WTC11 (cell line): ENCODE data around the gene ELOVL6.

Experiments
- ATF1 ChIP-seq: sonication (generic); formaldehyde crosslinking; IDR thresholded peaks from 2 replicates; pipeline ENCODE4 v1.8.1; 2023; ENCODE audit warnings: mild to moderate bottlenecking, moderate library complexity, missing genetic modification reagents
- CREM ChIP-seq: sonication (generic); formaldehyde crosslinking; IDR thresholded peaks from 2 replicates; pipeline ENCODE4 v1.8.1; 2022; ENCODE audit warnings: mild to moderate bottlenecking, missing genetic modification reagents, moderate library complexity
- GABPB1 ChIP-seq: sonication (generic); formaldehyde crosslinking; IDR thresholded peaks from 2 replicates; pipeline ENCODE4 v1.8.1; 2023; ENCODE audit warnings: mild to moderate bottlenecking, missing genetic modification reagents
- JUN ChIP-seq: sonication (generic); formaldehyde crosslinking; IDR thresholded peaks from 2 replicates; pipeline ENCODE4 v1.8.0; 2023; ENCODE audit warnings: mild to moderate bottlenecking, missing genetic modification reagents
- MXD4 ChIP-seq: fragments of 250-450 bp; sonication (Bioruptor Pico); IDR thresholded peaks from 2 replicates; pipeline ENCODE4 v1.8.0; 2021; ENCODE audit warnings: mild to moderate bottlenecking, moderate library complexity, borderline replicate concordance
- ZNF121 ChIP-seq: sonication (generic); formaldehyde crosslinking; IDR thresholded peaks from 2 replicates; pipeline ENCODE4 v1.8.0; 2023; ENCODE audit warnings: missing genetic modification reagents
- TF ChIP-seq, protein P1 (sequence below): fragments of 250-450 bp; sonication (Bioruptor Pico); IDR thresholded peaks from 2 replicates; pipeline ENCODE4 v2.1.2; 2022; ENCODE audit warnings: mild to moderate bottlenecking, moderate library complexity
- TF ChIP-seq, protein P2 (sequence below): fragments of 200-600 bp; IDR thresholded peaks from 2 replicates; pipeline ENCODE4 v1.8.0; 2022; ENCODE audit warnings: antibody characterized with exemption
- TF ChIP-seq, protein P3 (sequence below): sonication (generic); formaldehyde crosslinking; IDR thresholded peaks from 2 replicates; pipeline ENCODE4 v1.8.1; 2022; ENCODE audit warnings: low read depth, missing genetic modification reagents, borderline replicate concordance
- TF ChIP-seq, protein P4 (sequence below): sonication (generic); formaldehyde crosslinking; IDR thresholded peaks from 2 replicates; pipeline ENCODE4 v1.8.1; 2023; ENCODE audit warnings: mild to moderate bottlenecking, missing genetic modification reagents, moderate library complexity
- TF ChIP-seq, protein P5 (sequence below): sonication (generic); formaldehyde crosslinking; IDR thresholded peaks from 2 replicates; pipeline ENCODE4 v1.8.0; 2022; ENCODE audit warnings: mild to moderate bottlenecking, missing genetic modification reagents
- TF ChIP-seq, protein P6 (sequence below): sonication (generic); formaldehyde crosslinking; conservative IDR thresholded peaks from 2 replicates; pipeline ENCODE4 v1.8.1; 2022; ENCODE audit warnings: mild to moderate bottlenecking, missing genetic modification reagents
- TF ChIP-seq, protein P7 (sequence below): fragments of 250-450 bp; sonication (Bioruptor Pico); IDR thresholded peaks from 2 replicates; pipeline ENCODE4 v1.8.0; 2021; ENCODE audit warnings: mild to moderate bottlenecking

DNA sequence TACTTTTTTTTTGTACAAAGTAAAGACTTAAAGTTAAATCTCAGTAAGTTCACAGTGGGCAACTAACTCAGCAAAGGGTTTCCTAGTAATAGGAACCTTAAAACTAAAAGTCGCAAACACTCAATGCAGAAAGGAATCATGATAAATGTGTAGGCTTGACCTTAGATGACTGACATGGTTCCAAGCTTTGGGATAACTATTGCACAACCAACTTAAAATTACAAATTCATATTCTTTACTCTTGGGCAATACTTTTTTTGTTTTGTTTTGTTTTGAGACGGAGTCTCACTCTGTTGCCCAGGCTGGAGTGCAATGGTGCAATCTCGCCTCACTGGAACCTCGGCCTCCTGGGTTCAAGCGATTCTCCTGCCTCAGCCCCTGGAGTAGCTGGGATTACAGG lies 8.2 kb downstream of the ELOVL6 start:
- TF ChIP-seq, protein P1, sequence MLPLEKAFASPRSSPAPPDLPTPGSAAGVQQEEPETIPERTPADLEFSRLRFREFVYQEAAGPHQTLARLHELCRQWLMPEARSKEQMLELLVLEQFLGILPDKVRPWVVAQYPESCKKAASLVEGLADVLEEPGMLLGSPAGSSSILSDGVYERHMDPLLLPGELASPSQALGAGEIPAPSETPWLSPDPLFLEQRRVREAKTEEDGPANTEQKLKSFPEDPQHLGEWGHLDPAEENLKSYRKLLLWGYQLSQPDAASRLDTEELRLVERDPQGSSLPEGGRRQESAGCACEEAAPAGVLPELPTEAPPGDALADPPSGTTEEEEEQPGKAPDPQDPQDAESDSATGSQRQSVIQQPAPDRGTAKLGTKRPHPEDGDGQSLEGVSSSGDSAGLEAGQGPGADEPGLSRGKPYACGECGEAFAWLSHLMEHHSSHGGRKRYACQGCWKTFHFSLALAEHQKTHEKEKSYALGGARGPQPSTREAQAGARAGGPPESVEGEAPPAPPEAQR (CRISPR knock-in tag) = no peak
- TF ChIP-seq, protein P2, sequence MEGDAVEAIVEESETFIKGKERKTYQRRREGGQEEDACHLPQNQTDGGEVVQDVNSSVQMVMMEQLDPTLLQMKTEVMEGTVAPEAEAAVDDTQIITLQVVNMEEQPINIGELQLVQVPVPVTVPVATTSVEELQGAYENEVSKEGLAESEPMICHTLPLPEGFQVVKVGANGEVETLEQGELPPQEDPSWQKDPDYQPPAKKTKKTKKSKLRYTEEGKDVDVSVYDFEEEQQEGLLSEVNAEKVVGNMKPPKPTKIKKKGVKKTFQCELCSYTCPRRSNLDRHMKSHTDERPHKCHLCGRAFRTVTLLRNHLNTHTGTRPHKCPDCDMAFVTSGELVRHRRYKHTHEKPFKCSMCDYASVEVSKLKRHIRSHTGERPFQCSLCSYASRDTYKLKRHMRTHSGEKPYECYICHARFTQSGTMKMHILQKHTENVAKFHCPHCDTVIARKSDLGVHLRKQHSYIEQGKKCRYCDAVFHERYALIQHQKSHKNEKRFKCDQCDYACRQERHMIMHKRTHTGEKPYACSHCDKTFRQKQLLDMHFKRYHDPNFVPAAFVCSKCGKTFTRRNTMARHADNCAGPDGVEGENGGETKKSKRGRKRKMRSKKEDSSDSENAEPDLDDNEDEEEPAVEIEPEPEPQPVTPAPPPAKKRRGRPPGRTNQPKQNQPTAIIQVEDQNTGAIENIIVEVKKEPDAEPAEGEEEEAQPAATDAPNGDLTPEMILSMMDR = no peak
- TF ChIP-seq ZNF121 (CRISPR knock-in tag) = no peak
- TF ChIP-seq, protein P3, sequence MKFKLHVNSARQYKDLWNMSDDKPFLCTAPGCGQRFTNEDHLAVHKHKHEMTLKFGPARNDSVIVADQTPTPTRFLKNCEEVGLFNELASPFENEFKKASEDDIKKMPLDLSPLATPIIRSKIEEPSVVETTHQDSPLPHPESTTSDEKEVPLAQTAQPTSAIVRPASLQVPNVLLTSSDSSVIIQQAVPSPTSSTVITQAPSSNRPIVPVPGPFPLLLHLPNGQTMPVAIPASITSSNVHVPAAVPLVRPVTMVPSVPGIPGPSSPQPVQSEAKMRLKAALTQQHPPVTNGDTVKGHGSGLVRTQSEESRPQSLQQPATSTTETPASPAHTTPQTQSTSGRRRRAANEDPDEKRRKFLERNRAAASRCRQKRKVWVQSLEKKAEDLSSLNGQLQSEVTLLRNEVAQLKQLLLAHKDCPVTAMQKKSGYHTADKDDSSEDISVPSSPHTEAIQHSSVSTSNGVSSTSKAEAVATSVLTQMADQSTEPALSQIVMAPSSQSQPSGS = no peak
- no peak for TF ChIP-seq GABPB1 (CRISPR knock-in tag)
- TF ChIP-seq ATF1 (CRISPR knock-in tag) = no peak
- no peak for TF ChIP-seq JUN
- no peak for TF ChIP-seq CREM (CRISPR knock-in tag)
- TF ChIP-seq MXD4 = no peak
- TF ChIP-seq, protein P4, sequence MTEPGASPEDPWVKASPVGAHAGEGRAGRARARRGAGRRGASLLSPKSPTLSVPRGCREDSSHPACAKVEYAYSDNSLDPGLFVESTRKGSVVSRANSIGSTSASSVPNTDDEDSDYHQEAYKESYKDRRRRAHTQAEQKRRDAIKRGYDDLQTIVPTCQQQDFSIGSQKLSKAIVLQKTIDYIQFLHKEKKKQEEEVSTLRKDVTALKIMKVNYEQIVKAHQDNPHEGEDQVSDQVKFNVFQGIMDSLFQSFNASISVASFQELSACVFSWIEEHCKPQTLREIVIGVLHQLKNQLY (CRISPR knock-in tag) = no peak
- TF ChIP-seq, protein P5, sequence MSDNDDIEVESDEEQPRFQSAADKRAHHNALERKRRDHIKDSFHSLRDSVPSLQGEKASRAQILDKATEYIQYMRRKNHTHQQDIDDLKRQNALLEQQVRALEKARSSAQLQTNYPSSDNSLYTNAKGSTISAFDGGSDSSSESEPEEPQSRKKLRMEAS (CRISPR knock-in tag) = no peak
- TF ChIP-seq, protein P6, sequence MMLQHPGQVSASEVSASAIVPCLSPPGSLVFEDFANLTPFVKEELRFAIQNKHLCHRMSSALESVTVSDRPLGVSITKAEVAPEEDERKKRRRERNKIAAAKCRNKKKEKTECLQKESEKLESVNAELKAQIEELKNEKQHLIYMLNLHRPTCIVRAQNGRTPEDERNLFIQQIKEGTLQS (CRISPR knock-in tag) = no peak
- TF ChIP-seq, protein P7, sequence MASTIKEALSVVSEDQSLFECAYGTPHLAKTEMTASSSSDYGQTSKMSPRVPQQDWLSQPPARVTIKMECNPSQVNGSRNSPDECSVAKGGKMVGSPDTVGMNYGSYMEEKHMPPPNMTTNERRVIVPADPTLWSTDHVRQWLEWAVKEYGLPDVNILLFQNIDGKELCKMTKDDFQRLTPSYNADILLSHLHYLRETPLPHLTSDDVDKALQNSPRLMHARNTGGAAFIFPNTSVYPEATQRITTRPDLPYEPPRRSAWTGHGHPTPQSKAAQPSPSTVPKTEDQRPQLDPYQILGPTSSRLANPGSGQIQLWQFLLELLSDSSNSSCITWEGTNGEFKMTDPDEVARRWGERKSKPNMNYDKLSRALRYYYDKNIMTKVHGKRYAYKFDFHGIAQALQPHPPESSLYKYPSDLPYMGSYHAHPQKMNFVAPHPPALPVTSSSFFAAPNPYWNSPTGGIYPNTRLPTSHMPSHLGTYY (CRISPR knock-in tag) = no peak
